ENCODE measurements around the gene SYT1. TPM values are rescaled to one million over a fixed set of nuclear protein-coding genes. Genes with fewer than 3 reads are reported as not detected.

SYT1 gene
- total RNA-seq, 2 experiments from 2014 or later, result not detected

DNA sequence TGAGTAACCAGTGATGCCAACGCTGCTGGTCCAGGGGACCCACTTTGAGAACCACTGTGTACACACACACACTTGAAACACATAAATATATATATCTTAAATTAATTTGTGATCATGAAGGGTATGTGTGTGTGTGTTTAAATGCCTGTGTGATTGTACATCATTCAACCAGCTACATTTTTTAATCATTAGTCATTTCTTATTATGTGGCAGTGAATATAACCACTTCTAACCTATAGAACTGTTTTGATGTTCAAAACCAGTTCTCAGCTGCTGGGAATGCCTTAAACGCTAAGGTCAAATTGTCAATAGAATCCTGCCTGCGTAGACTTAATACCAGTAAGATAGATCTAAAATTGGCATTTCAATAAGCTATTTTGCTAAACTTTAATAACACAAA is 330.0 kb downstream of the SYT1 start:
- no TSS peak for BruUV-seq (replicated peaks)
- Histone ChIP-seq H4K20me1 (ENCODE audit: insufficient read depth, low read length) (no peaks in the 10 kb centered on the region), H3K9me3 (ENCODE audit: low read length) (no peaks in the 10 kb centered on the region), H3K4me1 (ENCODE audit: insufficient read depth, low read length, poor library complexity, severe bottlenecking) (no peaks in the 10 kb centered on the region), H3K4me2 (ENCODE audit: low read length) (no peak overlapping the region), H3K4me3 (ENCODE audit: low read depth, low read length, poor library complexity, severe bottlenecking) (no peak overlapping the region), H2AFZ (ENCODE audit: low read length) (no peak overlapping the region), H3K27ac (ENCODE audit: low read depth, low read length, poor library complexity, severe bottlenecking) (no peak overlapping the region), H3K9me2 (ENCODE audit: insufficient read depth, low read length) (no peaks in the 10 kb centered on the region), H3K79me2 (ENCODE audit: insufficient read depth, low read depth, low read length) (no peaks in the 10 kb centered on the region), H3K36me3 (ENCODE audit: insufficient read depth, low read length) (no peaks in the 10 kb centered on the region)
- DNase-seq (ENCODE audit: low spot score), result no peak
- ChIA-PET POLR2A (interaction anchor here (0.5 to 0.7 kb wide), 4 partner anchors 42 to 1070 kb away, joined by 3 to 6 read pairs (median 4); no protein-coding TSS in a partner anchor), CTCF (ENCODE audit: unreplicated experiment) (no interaction called here)
- intact Hi-C loops (cut with micrococcal nuclease; ENCODE audit: unreplicated experiment), result no loop called here
- TF ChIP-seq, protein P1, sequence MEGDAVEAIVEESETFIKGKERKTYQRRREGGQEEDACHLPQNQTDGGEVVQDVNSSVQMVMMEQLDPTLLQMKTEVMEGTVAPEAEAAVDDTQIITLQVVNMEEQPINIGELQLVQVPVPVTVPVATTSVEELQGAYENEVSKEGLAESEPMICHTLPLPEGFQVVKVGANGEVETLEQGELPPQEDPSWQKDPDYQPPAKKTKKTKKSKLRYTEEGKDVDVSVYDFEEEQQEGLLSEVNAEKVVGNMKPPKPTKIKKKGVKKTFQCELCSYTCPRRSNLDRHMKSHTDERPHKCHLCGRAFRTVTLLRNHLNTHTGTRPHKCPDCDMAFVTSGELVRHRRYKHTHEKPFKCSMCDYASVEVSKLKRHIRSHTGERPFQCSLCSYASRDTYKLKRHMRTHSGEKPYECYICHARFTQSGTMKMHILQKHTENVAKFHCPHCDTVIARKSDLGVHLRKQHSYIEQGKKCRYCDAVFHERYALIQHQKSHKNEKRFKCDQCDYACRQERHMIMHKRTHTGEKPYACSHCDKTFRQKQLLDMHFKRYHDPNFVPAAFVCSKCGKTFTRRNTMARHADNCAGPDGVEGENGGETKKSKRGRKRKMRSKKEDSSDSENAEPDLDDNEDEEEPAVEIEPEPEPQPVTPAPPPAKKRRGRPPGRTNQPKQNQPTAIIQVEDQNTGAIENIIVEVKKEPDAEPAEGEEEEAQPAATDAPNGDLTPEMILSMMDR (conservative IDR thresholded peaks at IDR 0.05; ENCODE audit: low read length), result no peak
- no peak for TF ChIP-seq EZH2phosphoT487 (IDR thresholded peaks at IDR 0.05; ENCODE audit: borderline replicate concordance, low read depth, low read length)

DNA sequence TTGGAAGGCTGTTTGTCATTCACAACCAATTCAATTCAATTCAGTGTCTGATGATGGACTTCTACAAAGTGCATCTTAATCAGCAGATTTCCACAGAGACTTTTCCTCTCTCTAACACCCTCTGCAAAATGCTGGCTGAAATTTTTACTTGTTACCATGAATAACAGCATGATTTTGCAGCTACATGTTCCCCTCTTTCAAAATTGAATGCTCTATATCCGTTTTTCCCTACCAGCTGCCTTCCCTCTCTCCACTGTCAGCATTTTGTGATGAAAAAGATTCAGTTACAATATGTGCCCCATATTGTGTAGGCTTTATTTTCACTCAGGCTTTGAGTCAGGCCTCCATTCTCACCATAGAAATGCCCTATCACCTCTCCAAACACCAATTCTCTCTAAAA is 334.6 kb downstream of the SYT1 start:
- ChIA-PET POLR2A (no interaction called here), CTCF (ENCODE audit: unreplicated experiment) (no interaction called here)
- Histone ChIP-seq H3K79me2 (ENCODE audit: insufficient read depth, low read depth, low read length) (no peaks in the 10 kb centered on the region), H3K9me2 (ENCODE audit: insufficient read depth, low read length) (no peaks in the 10 kb centered on the region), H3K4me3 (ENCODE audit: low read depth, low read length, poor library complexity, severe bottlenecking) (no peak overlapping the region), H3K4me2 (ENCODE audit: low read length) (no peak overlapping the region), H3K4me1 (ENCODE audit: insufficient read depth, low read length, poor library complexity, severe bottlenecking) (no peaks in the 10 kb centered on the region), H2AFZ (ENCODE audit: low read length) (no peak overlapping the region), H4K20me1 (ENCODE audit: insufficient read depth, low read length) (no peaks in the 10 kb centered on the region), H3K36me3 (ENCODE audit: insufficient read depth, low read length) (no peaks in the 10 kb centered on the region), H3K27ac (ENCODE audit: low read depth, low read length, poor library complexity, severe bottlenecking) (no peak overlapping the region), H3K9me3 (ENCODE audit: low read length) (no peaks in the 10 kb centered on the region)
- no TSS peak for BruUV-seq (replicated peaks)
- intact Hi-C loops (cut with micrococcal nuclease; ENCODE audit: unreplicated experiment), result no loop called here
- DNase-seq (ENCODE audit: low spot score), result no peak
- TF ChIP-seq, protein P1 (conservative IDR thresholded peaks at IDR 0.05; ENCODE audit: low read length), result no peak
- TF ChIP-seq EZH2phosphoT487 (IDR thresholded peaks at IDR 0.05; ENCODE audit: borderline replicate concordance, low read depth, low read length), result no peak

DNA sequence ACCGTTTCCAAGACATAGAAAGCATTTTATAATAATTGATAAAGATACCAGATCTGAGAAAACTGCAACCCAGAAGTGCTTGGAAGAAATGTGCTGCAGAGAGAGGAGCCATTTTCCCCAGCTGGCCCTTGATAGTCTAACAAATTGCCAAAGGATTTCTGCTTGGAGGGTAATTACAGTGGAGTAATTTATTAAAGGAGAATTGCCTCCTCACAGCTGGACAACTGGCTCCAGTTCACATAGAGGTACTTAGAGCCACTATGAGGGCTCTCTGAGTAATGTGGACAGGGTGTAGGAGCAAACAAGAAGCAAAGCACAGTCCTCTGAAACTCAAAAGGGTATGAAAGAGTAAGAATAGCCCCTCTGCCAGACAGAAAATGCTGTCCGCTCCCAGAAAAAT is 335.6 kb downstream of the SYT1 start:
- POLR2A ChIA-PET, result interaction anchor here (0.5 kb wide), 1 partner anchor 105 kb away, joined by 3 read pairs; no protein-coding TSS in a partner anchor
- Histone ChIP-seq H3K4me2 (ENCODE audit: low read length) (no peak overlapping the region), H3K9me3 (ENCODE audit: low read length) (no peaks in the 10 kb centered on the region), H3K4me3 (ENCODE audit: low read depth, low read length, poor library complexity, severe bottlenecking) (no peak overlapping the region), H2AFZ (ENCODE audit: low read length) (no peak overlapping the region), H3K79me2 (ENCODE audit: insufficient read depth, low read depth, low read length) (no peaks in the 10 kb centered on the region), H3K9me2 (ENCODE audit: insufficient read depth, low read length) (no peaks in the 10 kb centered on the region), H3K4me1 (ENCODE audit: insufficient read depth, low read length, poor library complexity, severe bottlenecking) (no peaks in the 10 kb centered on the region), H4K20me1 (ENCODE audit: insufficient read depth, low read length) (no peaks in the 10 kb centered on the region), H3K27ac (ENCODE audit: low read depth, low read length, poor library complexity, severe bottlenecking) (no peak overlapping the region), H3K36me3 (ENCODE audit: insufficient read depth, low read length) (no peaks in the 10 kb centered on the region)
- BruUV-seq (replicated peaks), result no TSS peak
- CTCF ChIA-PET (ENCODE audit: unreplicated experiment), result no interaction called here
- no peak for TF ChIP-seq EZH2phosphoT487 (IDR thresholded peaks at IDR 0.05; ENCODE audit: borderline replicate concordance, low read depth, low read length)
- TF ChIP-seq, protein P1 (conservative IDR thresholded peaks at IDR 0.05; ENCODE audit: low read length), result no peak
- DNase-seq (ENCODE audit: low spot score), result no peak
- intact Hi-C loops (cut with micrococcal nuclease; ENCODE audit: unreplicated experiment), result no loop called here

Measured in OCI-LY7 (cell line).